ENCODE data around the gene B3GALT6. TPM values are rescaled to one million over a fixed set of nuclear protein-coding genes. Genes with fewer than 3 reads are reported as not detected.

B3GALT6 gene
- polyA plus RNA-seq, 1 experiment: 20.9 TPM

DNA sequence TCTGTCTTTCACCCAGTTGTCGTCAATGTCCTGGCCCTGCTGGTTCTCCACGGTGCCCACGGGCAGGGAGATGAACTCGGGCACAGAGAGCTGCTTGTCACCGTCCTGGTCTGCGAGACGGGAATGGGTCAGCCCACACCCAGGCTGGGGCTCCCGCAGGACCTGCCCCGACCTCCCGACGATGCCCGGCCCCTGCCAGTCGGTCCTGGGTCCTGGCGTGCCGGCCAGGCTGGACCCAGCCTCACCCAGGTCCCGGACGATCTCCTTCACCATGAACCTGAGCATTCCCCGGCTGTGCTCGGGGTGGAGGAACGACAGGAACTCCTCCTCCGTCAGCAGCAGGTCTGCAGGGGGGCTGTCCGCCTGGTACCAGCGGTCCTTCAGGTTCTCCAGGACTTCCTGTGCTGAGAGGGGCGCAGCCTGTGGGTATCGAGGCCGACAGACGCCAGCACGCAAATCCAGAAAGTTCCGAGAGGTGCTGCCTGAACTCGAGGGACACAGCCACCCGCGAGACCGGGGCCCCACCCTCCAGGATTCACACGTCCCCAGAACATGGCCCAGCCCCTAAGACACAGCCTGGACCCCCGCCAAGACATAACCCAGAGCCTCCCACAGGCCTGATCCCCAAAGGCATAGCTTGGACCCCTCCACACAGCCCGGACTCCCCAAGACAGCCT is 13.4 kb upstream of the B3GALT6 start:
- H3K36me3 ChIP-seq (ENCODE audit: control insufficient read depth, insufficient read depth, low read length): peaks cover 36% of the 10 kb centered on the region
- H3K4me3 ChIP-seq (ENCODE audit: low read depth, low read length): no peak overlapping the region
- POLR2A ChIA-PET: no interaction called here
- TF ChIP-seq, protein P1, sequence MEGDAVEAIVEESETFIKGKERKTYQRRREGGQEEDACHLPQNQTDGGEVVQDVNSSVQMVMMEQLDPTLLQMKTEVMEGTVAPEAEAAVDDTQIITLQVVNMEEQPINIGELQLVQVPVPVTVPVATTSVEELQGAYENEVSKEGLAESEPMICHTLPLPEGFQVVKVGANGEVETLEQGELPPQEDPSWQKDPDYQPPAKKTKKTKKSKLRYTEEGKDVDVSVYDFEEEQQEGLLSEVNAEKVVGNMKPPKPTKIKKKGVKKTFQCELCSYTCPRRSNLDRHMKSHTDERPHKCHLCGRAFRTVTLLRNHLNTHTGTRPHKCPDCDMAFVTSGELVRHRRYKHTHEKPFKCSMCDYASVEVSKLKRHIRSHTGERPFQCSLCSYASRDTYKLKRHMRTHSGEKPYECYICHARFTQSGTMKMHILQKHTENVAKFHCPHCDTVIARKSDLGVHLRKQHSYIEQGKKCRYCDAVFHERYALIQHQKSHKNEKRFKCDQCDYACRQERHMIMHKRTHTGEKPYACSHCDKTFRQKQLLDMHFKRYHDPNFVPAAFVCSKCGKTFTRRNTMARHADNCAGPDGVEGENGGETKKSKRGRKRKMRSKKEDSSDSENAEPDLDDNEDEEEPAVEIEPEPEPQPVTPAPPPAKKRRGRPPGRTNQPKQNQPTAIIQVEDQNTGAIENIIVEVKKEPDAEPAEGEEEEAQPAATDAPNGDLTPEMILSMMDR (IDR thresholded peaks at IDR 0.05; ENCODE audit: insufficient read depth, low read depth, low read length): no peak
- no peak for DNase-seq (ENCODE audit: low read depth)
- no peaks in the 10 kb centered on the region for H3K27me3 ChIP-seq (ENCODE audit: control insufficient read depth, insufficient read depth, low read length)
- CTCF ChIA-PET: interaction anchor here (1.0 kb wide), 1 partner anchor 96 kb away, joined by 4 read pairs; no protein-coding TSS in a partner anchor

DNA sequence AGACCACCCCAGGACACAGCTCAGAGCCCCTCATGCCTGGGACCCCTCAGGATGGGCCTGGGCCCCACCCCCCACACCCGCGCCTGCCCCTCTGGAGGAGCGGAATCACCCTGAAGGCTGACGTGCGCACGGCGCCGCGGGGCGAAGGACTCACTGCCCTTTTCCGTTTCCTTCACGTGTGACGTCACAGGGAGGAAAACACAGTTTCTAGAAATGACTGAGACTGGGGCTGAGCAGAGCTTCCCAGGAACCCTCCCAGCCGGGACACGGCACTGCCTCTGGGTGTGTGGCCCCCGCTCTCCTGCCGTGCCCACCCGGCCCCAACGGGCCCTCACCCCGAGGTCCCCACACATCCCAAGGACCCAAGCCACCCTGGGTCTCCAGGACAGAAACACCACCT is 12.7 kb upstream of the B3GALT6 start:
- no peaks in the 10 kb centered on the region for H3K27me3 ChIP-seq (ENCODE audit: control insufficient read depth, insufficient read depth, low read length)
- no peak overlapping the region for H3K4me3 ChIP-seq (ENCODE audit: low read depth, low read length)
- peaks cover 36% of the 10 kb centered on the region for H3K36me3 ChIP-seq (ENCODE audit: control insufficient read depth, insufficient read depth, low read length)
- CTCF ChIA-PET: interaction anchor here (1.2 kb wide), 1 partner anchor 9 kb away, joined by 3 read pairs; no protein-coding TSS in a partner anchor
- POLR2A ChIA-PET: no interaction called here
- TF ChIP-seq, protein P1 (IDR thresholded peaks at IDR 0.05; ENCODE audit: insufficient read depth, low read depth, low read length): no peak
- DNase-seq (ENCODE audit: low read depth): no peak

DNA sequence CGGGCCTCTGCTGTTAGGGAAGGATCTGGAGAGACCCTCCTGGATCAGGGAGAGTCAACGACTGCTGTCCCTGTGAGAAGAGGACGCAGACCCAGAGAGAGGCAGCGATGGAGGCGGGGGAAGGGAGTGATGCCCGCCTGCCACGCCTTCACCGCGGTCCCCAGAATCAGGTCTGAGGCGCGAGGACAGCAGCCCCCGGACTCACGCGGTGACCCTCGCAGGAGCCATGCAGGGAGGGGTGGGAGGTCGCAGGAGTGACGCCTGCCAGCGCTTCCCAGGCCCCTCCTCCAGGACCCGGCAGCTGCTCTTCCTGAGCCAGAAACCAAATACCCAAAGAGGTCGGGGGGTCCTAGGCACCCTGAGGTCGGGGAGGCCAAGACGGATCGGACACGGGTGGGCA is 11.8 kb upstream of the B3GALT6 start:
- CTCF ChIA-PET: interaction anchor here (1.2 kb wide), 1 partner anchor 10 kb away, joined by 3 read pairs; no protein-coding TSS in a partner anchor
- DNase-seq (ENCODE audit: low read depth): no peak
- Histone ChIP-seq H3K4me3 (ENCODE audit: low read depth, low read length) (no peak overlapping the region), H3K36me3 (ENCODE audit: control insufficient read depth, insufficient read depth, low read length) (peaks cover 41% of the 10 kb centered on the region), H3K27me3 (ENCODE audit: control insufficient read depth, insufficient read depth, low read length) (no peaks in the 10 kb centered on the region)
- TF ChIP-seq, protein P1 (IDR thresholded peaks at IDR 0.05; ENCODE audit: insufficient read depth, low read depth, low read length): no peak
- POLR2A ChIA-PET: no interaction called here

DNA sequence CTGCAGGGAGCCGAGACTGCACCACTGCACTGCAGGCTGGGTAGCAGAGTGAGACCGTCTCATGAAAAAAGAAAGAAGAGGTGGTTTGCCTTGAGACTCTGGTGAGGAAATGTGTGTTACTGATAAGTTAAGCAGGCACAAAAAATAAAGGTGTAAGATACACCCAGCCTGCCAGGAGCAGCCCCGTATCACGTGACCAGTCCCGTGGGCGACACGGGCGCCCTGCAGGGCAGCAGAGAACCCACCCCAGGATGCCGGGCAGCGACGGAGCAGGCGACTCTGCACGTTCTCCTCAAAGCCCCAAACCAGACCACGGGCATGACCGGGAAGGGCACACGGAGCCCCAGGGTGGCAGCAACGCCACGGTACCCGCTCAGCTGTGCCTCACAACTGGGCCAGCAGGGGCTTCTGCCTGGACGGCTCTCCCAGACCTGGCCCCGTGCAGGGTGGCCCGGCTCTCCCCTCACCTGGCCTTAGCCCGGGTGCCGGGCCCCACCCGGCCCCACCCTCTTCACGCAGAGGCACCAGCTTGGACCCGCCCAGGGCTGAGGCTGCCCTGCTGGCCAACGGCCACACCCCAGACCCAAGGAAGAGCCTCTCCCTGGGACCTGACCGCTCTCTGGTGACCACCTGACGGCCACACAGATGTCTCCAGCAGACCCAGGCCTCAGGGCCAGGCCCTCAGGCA is 10.0 kb upstream of the B3GALT6 start:
- peaks cover 47% of the 10 kb centered on the region for H3K36me3 ChIP-seq (ENCODE audit: control insufficient read depth, insufficient read depth, low read length)
- TF ChIP-seq, protein P1 (IDR thresholded peaks at IDR 0.05; ENCODE audit: insufficient read depth, low read depth, low read length): no peak
- DNase-seq (ENCODE audit: low read depth): no peak
- ChIA-PET POLR2A (no interaction called here), CTCF (no interaction called here)
- H3K27me3 ChIP-seq (ENCODE audit: control insufficient read depth, insufficient read depth, low read length): no peaks in the 10 kb centered on the region
- no peak overlapping the region for H3K4me3 ChIP-seq (ENCODE audit: low read depth, low read length)

DNA sequence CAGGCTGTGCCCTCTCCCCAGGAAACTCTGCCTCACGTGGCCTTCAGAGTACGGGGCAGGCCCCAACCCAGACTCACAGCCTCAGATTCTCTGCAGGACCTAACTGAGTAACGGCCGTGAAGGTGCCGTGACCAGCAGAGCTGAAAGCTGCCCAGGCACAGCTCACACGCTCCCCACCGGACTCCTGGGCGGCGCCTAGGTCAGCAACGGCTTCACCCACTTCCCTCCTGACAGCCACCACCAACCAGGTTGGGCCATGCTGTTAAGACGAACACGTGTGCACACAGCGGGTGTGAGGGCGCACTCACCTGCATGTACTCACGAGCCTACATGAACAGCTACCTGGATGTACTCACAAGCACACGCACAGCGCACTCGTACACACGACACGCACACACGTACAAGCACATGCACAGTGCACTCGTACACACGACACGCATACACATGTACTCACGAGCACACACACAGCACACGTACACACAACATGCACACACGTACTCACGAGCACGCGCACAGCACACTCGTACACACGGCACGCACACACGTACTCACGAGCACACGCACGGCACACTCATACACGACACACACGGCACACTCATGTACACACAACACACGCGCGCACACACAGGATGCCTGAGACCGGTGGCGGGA is 9.3 kb upstream of the B3GALT6 start:
- Histone ChIP-seq H3K4me3 (ENCODE audit: low read depth, low read length) (no peak overlapping the region), H3K27me3 (ENCODE audit: control insufficient read depth, insufficient read depth, low read length) (no peaks in the 10 kb centered on the region), H3K36me3 (ENCODE audit: control insufficient read depth, insufficient read depth, low read length) (peaks cover 50% of the 10 kb centered on the region)
- CTCF ChIA-PET: no interaction called here
- TF ChIP-seq, protein P1 (IDR thresholded peaks at IDR 0.05; ENCODE audit: insufficient read depth, low read depth, low read length): no peak
- DNase-seq (ENCODE audit: low read depth): no peak
- POLR2A ChIA-PET: no interaction called here
